Ecto neural progenitor cell (in vitro differentiated cells): ENCODE results near the gene UNKL.
"Not testable (repeated sequence)": the region's sequence is repeated elsewhere in the genome, so short reads cannot be mapped to it uniquely, and the experiment has no call there.

ENCODE experiments used
- DNase-seq: peaks from one replicate; pipeline ENCODE4 v3.0.0-alpha.2; 2018; ENCODE audit warnings: low spot score

UNKL gene

DNA sequence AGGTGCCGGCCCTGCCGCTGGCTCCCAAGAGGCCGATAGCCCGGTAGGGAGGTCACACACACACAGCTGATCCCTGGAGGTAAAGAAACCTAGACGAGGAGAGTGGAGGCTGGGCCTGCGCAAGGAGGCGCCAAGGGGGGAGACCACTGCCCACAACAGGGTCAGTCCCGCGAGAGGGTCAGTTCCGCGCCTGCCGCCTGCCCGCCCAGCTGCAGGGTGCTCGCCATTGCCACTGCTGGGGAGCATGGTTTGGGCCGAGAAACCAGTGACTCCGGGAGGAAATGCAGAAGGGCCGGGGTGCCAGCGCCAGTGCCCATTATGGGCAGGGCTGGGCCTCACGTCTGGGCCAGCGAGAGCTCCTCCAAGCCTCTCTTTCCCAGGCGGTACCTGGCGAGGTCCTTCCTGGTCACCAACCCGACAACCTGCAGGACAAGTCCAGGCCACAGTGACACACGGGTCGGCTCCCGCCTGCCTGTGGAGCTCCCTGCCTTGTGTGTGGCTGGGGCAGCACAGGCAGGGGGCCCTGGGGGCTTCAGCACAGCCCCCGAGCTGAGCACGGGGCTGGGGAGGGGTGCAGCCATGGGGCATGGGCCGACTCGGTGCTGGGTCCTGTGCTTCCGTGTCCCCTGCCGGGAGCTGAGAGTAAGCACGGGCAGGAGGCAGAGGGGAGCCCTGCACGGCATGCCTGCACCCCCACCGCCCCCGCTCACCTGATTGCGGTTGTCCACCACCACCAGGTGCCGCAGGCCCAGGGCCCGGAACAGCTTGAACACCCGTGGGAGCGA, 32.0 kb upstream of the UNKL start:
- no peak for DNase-seq

DNA sequence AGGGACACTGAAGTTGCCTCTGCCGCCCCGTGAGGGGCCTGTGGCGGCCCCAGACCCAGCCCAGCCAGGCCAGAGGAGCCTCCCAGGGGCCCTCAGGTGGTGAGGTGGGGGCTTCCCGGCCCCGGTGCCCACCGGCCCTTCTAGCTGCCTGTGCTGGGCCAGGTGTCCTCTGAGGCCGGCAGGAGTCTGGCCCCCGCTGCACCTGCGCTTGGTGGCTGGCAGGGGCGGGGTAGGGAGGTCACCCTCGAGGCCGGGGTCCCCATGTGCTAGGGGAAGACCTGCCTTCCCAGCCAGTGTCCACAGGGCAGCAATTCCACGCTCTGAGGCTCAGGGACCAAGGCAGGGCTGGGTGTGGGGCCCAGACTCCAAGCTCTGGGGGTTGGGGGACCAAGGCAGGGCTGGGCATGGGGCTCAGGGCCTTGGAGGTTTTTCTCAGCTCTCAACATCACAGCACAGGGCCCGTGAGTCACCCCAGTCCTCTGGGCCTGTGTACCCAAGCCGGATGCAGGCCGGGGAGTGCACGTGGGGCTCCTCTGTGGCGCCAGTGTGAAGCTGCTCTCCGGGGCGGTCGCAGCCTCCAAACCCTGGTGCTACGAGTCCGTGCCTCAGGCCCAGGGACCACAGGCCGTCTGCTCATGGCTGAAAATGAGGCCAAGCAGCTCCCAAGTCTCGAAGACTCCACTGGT, 31.2 kb upstream of the UNKL start:
- DNase-seq = no peak

DNA sequence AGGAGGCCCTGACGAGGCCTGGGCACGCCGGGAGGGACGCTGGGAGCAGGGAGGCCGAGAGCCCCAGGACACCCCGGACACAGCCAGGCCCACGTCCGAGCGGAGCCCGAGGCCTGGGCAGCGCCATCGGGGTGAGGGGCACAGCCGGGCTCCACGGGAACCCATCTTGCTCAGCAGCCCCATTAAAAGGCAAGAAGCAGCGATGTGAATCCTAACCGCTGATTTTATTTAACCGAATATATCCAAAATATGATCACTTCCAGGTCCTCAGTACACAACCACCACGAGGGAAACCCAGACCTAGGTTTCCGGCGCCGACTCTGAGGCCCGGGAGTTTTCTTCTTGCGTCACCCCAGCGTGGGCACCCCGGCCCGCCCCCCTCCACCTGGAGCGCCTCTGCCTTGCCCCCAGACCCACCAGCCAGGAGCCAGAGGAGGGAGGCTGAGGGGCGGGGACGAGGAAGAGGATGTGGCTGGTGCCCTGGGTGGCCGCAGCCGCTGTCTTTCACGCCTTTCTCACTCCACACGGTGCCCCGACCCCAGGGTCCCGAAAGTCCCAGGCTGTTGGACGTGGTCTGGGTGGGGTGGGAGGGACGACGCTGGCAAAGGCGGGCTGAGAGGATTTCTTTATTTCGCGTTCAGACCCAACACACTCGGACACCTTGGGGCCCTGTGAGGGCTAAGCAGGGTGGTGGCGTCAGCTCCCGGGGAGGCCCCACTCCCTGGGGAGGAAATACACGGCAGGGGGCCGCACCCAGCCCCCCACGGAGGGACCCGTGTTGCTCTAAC, 30.4 kb upstream of the UNKL start:
- DNase-seq = no peak

DNA sequence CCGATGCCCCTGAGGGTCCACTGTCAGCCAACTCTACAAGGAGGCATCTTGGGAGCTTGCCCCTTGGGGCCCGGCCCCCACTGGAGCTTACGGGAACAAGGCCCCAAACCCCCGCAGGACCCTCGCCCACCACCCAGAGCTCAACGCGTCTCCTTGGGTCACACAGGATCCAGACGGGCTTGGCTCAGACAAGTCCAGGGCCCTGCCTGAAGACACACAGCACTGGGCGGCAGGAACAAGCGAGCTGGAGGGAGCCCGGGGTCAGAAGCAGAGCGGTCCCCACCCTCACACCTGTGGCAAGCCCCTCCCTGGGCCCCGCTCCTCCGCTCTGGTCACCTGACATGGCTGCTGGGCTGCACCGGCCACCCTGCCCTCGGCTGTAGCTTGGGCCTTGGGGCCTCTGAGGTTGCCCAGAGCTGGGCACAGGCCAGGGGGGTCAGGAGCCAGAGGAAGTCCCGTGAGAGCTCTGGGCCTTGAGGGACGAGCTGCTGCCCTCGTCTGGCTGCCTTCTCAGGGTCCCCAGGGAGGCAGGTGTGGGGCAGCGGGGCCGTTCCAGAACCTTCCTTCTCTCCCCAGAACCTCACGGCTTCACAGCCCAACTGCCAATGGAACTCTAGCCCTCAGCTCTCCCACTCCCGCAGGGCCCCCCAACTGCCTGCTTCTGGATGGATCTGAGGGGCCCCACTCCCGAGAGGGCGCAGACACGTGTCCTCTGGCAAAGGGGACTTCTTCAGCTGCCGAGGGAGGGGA, 29.7 kb upstream of the UNKL start, which contains the start of gene CCDC154:
Gene CCDC154 (minus strand): TSS at position 577 of the 750 bp plus-strand sequence. CDS start 234 bp downstream, at position 343.
- no peak for DNase-seq

DNA sequence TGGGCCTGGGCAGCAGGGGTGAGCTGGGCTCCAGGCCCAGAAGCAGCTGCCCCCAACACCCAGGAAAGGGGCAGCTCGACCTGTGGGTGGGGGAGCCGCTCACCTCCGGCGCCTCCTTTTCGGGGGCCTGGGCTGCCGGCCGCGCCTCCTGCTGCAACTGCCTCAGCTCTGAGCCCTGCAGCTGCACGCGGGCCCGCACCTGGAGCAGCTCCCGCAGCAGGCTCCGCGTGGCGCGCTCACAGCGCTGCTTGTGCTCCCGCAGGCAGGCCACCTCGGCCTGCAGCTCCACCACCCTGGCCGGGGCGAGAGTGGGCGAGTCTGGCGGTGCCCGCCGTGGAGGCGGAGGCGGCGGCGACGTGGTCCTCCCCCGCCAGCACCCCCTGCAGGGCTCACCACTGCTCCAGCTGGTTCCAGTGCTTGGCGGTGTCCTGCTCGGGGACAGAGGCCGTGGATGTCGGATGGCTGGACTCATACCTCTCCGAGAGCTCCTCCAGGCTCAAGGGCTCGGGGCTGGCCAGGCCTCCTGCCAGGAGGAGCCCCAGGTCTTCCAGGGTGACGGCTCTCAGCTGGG, 29.0 kb upstream of the UNKL start:
- no peak for DNase-seq

DNA sequence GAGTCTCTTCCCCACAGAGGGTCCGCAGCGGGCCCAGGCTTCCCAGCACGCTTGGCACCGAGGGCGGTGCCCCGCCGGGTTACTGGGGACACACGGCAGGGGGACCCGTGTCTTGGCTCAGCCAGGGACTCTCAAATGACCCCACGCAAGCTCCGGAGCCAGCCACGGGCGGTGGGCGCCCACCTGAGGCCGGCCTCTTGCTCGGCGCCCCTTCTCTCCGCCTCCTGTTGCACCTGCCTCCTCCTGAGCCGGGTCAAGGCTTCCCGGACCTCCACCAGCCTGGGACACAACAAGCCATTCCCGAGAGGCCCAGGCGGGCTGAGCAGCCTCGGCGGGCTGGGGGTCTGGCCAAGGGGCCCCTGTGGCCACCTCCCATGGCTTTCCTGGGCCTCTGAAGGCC, 28.2 kb upstream of the UNKL start:
- no peak for DNase-seq

DNA sequence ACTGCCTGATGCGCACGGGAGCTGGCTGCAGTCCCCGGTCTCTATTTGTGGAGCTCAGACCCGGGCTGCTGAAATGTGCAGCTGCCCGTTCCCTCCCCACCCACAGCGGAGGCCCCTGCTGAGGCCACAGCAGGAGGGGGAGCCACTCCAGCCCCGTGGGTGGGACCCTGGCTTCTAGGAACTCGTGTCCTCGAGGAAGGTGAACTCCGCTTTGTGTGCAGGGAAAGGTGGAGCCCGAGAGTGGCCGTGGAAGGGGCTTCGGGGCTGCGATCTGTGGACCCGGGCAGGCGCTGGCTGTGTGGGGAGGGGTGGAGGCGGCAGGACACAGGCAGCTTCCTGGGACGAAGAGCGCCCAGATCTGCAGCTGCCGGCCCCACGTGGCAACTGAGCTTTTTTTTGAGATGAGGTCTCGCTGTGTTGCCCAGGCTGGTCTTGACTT, 26.9 kb upstream of the UNKL start:
- no peak for DNase-seq

DNA sequence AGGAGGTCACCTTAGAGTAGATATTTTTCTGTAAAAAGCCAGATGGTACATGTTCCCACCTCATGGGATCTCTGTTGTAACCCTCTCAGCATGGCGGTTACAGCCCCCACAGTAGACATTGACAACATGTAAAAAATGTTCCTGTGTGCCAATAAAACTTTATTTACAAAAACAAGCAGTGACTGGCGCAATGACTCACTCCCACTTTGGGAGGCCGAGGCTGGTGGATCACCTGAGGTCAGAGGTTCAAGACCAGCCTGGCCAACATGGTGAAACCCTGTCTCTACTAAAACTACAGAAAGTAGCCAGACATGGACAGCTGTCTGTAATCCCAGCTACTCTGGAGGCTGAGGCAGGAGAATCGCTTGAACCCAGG, 25.2 kb upstream of the UNKL start:
- not testable (repeated sequence) for DNase-seq

DNA sequence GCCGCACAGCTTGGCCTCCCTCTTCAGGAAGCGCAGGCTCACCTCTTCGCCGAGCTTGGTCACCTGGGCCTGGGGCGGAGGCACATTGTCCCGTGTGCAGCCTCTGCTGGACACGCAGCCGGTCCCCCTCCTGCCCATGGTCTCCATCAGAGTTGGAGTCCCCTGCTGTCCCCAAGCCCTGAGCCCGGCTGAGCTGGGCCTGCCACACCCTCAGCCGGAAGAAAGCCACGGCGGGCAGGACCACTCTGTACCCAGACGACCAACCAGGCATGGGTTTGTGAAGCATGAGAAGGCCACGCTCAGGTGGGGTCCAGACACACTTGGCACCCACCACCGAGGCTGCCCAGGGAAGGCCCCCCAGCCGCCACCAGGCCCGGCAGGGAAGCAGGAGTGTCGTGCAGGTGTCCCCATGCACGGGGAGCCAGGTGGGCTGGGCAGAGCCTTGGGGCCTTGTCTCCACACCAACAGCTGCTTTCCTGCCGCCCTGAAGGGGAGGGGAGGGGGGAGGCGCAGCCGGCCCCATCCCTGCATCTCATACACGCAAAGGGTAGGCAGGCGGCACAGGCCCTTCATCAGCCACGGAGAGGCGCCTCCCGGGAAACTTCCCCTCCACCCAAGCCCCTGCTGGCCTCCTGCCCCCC, 24.7 kb upstream of the UNKL start:
- no peak for DNase-seq

DNA sequence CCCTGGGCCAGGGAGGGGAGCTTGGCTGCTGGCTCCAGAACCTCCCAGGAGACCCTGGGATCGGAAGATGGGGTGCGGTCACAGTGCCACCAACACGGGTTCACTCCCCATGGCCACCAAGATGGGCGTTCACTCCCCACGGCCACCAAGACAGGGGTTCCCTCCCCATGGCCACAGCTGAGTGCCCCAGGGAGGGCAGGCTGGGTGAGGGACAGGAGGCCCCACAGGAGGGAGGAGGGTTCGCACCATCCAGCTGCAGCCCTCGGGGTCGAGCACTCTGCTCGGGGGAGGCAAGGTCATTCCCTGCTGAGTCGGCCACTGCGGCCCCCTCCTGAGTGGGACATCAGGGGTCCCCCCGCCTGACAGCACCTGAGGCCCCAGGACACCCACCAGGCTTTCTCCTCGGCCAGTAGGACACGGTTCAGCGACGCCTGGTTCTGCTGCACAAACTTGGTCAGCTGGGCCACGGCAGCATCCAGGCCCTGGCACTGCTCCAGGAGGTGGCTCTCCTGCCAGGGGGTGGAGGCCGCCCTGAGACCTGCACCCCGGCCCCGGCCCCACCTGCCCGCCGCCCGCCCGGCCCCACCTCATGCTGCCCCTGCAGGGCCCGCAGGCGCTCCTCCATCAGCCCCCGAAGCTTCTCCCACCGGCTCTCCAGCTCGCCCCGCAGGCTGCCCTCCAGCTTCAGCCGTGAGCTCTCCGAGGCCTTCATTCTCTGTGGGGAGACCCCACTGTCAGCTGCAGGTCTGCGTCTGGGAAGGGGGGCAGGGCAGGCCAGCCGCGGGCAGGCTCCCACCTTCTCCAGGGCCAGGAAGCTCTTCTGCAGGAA, 23.9 kb upstream of the UNKL start:
- no peak for DNase-seq

DNA sequence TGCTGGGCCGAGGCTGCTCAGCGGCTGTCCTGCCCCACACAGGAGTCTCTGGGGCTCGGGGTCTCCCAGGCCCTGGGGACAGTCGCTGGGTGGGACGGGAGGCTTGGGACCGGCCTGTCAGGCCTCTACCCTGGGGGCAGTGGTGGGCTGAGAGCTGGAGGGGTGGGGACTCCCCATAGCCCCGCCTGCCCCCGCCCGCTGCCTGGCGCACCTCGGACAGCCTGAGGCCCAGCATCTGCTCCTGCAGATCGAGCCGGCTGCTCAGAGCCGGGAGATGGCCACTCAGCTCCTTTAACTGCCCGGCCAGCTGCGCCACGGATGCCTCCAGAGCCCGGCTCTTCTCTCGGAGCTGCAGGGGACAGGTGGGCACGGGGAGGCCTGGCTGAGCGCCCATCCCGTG, 23.1 kb upstream of the UNKL start:
- no peak for DNase-seq

DNA sequence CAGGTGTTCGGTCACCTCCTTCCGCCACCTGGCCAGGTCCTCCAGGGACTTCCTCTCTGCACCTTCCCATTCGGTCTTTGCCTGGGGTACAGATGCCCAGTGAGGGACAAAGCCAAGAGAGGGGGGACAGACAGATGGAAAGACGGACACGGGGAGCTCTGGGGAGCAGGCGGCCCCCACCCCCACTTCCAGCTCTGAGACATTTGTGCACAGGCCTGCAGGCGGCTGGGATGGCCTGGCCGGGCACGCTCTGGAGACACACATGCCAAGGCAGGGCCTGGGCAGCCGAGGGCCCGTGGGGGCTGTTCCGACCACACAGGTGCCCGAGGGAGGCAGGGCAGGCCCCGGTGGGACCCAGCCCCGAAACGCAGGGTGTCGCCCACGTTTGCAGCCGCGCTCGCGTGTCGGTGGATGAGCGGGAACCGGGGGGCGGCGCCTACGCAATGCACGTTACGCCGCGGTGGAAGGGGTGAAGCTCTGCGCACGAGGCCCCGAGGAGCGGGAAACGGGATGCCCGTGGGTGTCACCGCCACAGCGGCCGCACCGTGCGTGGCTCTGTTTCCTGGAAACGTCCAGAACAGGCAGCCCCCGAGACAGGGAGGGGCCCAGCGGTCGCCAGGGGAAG, 22.3 kb upstream of the UNKL start:
- DNase-seq = no peak

DNA sequence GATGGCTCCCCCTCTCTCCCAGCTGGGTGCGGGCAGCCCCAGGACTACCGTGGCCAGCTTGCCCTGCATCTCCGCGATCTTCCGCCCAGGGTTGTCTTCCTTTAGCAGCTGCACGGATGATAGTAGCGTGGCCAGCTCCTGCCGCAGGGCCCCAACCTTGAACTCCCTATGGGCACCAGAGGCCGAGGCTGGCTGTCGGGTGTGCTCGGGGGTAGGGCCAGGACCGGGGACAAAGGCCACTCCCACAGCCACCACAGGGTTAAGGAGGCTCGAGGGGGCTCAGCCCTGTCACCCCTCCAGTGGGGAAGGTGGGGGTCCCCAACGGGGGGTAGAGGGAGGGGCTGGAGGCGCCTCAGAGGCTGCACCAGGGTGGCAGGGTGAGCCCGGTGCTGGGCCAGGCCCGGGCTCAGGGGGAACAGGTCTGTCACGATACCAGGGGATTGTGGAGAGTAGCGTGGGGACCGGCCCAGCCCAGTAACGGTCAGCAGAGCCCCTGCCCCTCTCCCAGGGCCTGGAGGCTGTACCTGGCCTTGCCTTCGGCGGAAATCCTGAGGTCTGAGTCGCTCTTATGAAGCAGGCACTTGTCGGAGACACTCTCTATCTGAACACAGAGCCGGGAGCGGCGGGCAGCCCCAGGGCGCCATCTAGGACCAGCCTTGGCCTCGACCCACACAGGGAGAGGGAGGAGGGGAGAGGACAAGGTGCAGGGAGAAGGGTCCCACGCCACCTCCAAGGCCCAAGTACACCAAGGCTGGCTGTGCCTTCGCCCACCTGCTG, 21.6 kb upstream of the UNKL start:
- DNase-seq = no peak

DNA sequence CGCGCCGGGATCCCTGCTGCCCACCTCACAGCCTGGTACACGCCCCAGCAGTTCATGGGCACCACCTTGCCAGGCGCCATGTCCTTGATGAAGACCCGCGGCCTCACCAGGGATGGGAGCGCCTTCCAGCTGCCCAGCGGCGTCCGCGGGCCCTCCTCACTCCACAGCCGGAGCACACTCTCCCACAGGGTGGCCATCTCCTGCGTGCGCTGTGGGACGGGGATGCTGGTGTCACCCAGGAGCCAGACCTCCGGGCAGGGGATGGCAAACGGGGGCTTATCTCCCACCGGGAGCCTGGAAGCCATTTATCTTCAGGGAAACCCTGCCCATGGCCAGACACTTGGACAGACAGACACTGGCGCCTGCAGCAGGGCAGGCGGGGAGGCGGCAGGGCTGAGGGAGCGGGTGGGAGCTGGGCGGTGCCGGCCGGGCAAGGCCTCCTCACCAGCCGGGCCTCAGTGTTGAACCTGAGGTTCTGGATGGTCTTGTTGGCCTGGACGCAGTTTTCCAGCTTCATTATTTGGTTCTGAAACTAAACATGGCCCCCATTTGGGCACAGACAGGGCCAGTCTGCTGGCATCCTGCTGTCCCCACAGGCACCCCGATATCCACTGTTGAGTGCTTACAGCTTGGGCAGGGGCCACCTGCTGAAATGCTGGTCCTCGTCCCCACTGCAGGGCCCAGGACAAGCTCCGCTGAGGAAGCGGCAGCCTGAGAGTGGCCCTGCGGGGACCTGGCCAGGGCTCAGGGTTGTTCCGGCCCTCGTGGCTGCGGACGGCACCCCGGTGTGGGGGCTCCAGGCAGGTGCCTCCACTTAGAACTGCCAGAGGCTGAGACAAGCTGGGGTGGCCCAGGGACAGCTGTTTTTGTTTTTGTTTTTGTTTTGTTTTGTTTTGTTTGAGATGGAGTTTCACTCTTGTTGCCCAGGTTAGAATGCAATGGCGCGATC, 20.4 kb upstream of the UNKL start:
- no peak for DNase-seq

DNA sequence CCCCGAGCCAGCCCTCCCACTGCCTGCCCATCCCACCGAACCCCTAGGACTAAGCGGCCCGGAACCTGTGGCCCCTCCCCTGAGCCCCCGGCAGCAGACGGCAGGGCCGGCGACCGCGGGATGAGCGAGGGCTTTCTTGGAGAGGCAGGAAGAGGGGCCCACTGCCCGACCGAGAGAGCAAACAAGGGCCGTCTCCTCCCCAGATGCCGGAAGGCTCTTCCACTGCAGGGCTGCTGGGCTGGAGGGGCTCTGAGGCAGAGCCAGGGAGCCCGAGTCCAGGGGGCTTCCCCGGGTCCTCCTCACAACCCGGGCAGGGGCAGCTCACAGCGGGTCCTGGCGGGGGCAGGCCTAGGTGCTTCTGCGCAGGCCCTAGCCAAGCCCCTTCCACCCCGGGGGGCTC, 19.3 kb upstream of the UNKL start:
- DNase-seq = no peak

DNA sequence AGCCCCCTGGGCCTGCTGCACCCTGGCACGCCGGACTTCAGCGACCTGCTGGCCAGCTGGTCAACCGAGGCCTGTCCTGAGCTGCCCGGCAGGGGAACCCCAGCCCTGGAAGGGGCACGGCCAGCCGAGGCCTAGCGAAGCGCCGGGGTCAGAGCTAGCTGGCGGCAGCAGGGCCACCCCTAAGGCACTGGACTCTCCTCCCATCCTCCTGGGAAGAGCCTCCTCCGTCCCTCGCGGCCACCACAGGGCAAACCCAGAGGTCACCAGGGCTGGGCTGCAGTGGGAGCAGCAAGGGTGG, 18.7 kb upstream of the UNKL start:
- no peak for DNase-seq

DNA sequence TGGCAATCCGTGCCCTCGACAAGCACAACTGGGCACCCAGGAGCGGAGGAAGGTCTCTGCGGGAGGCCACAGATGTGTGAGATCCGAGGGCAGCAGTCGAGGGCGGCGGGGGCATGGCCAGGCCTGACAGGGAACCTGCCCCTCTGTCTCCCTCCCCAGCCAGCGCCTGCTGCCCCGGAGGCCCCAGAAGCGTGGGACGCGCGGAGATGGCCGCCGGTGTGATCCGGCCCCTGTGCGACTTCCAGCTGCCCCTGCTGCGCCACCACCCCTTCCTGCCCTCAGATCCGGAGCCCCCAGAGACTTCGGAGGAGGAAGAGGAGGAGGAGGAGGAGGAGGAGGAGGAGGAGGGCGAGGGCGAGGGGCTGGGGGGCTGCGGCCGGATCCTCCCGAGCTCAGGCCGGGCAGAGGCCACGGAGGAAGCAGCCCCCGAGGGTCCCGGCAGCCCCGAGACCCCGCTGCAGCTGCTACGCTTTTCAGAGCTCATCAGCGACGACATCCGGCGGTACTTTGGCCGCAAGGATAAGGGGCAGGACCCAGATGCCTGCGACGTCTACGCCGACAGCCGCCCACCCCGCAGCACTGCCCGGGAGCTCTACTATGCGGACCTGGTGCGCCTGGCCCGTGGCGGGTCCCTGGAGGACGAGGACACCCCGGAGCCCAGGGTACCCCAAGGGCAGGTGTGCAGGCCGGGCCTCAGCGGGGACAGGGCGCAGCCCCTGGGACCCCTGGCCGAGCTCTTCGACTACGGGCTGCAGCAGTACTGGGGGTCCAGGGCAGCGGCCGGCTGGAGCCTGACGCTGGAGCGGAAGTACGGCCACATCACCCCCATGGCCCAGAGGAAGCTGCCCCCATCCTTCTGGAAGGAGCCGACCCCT, 18.1 kb upstream of the UNKL start:
- no peak for DNase-seq
